GM23248 (cell line): ENCODE measurements around the gene RAD50. TPM values are rescaled to one million over a fixed set of nuclear protein-coding genes. Genes with fewer than 3 reads are reported as not detected.

ENCODE experiments used
- DNase-seq: peaks from one replicate; pipeline ENCODE4 v3.0.0-alpha.2; 2015
- H2AFZ ChIP-seq: fragments of 200-600 bp; sonication (generic); 2 replicates; pipeline ENCODE4 v1.6.1; 2016; ENCODE audit warnings: antibody characterized with exemption
- H3F3A ChIP-seq: fragments of 200-600 bp; sonication (generic); 2 replicates; pipeline ENCODE4 v1.6.1; 2016; ENCODE audit warnings: mild to moderate bottlenecking, antibody characterized with exemption, mixed run types; ENCODE audit not compliant: insufficient read depth
- H3K27ac ChIP-seq: fragments of 200-600 bp; sonication (generic); 2 replicates; pipeline ENCODE4 v1.5.1; 2016; ENCODE audit warnings: mild to moderate bottlenecking
- H3K27me3 ChIP-seq: fragments of 200-600 bp; sonication (generic); replicated peaks from 2 replicates; pipeline ENCODE4 v1.6.1; 2016; ENCODE audit warnings: mild to moderate bottlenecking; ENCODE audit not compliant: insufficient read depth
- H3K36me3 ChIP-seq: fragments of 200-600 bp; sonication (generic); 2 replicates; pipeline ENCODE4 v1.6.1; 2016; ENCODE audit warnings: low read depth, mild to moderate bottlenecking
- H3K4me1 ChIP-seq: fragments of 200-600 bp; sonication (generic); 2 replicates; pipeline ENCODE4 v1.6.1; 2016; ENCODE audit warnings: mild to moderate bottlenecking; ENCODE audit not compliant: insufficient read depth
- H3K4me2 ChIP-seq: fragments of 200-600 bp; sonication (generic); one replicate; pipeline ENCODE4 v1.6.1; 2016; ENCODE audit warnings: mild to moderate bottlenecking; ENCODE audit not compliant: unreplicated experiment
- H3K4me3 ChIP-seq: fragments of 200-600 bp; sonication (generic); 2 replicates; pipeline ENCODE4 v1.5.1; 2016; ENCODE audit warnings: mild to moderate bottlenecking
- H3K79me2 ChIP-seq: fragments of 200-600 bp; sonication (generic); 2 replicates; pipeline ENCODE4 v1.6.1; 2016; ENCODE audit warnings: mild to moderate bottlenecking; ENCODE audit not compliant: insufficient read depth
- H3K9ac ChIP-seq: fragments of 200-600 bp; sonication (generic); 2 replicates; pipeline ENCODE4 v1.6.1; 2016; ENCODE audit warnings: mild to moderate bottlenecking
- H3K9me2 ChIP-seq: fragments of 200-600 bp; sonication (generic); 2 replicates; pipeline ENCODE4 v1.6.1; 2016; ENCODE audit warnings: mixed run types, mild to moderate bottlenecking, moderate library complexity; ENCODE audit not compliant: insufficient read depth
- H3K9me3 ChIP-seq: fragments of 200-600 bp; sonication (generic); one replicate; pipeline ENCODE4 v1.6.1; 2017; ENCODE audit warnings: low read depth
- H4K20me1 ChIP-seq: fragments of 200-600 bp; sonication (generic); 2 replicates; pipeline ENCODE4 v1.6.0; 2016; ENCODE audit not compliant: insufficient read depth
- EZH2 ChIP-seq: fragments of 200-600 bp; sonication (generic); IDR thresholded peaks from 2 replicates; pipeline ENCODE4 v1.6.1; 2018; ENCODE audit warnings: antibody characterized with exemption, mild to moderate bottlenecking; ENCODE audit not compliant: insufficient read depth, poor library complexity, severe bottlenecking
- EZH2phosphoT487 ChIP-seq: fragments of 200-600 bp; sonication (generic); IDR thresholded peaks from 2 replicates; pipeline ENCODE4 v1.6.1; 2018; ENCODE audit warnings: antibody characterized with exemption, moderate library complexity, mild to moderate bottlenecking, low read depth; ENCODE audit not compliant: insufficient read depth
- in situ Hi-C: fragments of 300-500 bp; cut with MboI; formaldehyde crosslinking; loops from 2 replicates; pipeline ENCODE4 v1.15.0; 2020
- polyA plus RNA-seq: library from polyadenylated mRNA; unstranded; fragments of >200 nt; fragmentation: Nextera tagmentation; extraction: Ambion mirVana; gene quantifications from 2 replicates; pipeline ENCODE4 v1.2.1, GENCODE V29; 2016
- total RNA-seq: library from RNA; depleted of rRNA; stranded (reverse); fragments of >200 nt; shearing (Covaris generic); gene quantifications from 2 replicates; pipeline ENCODE4 v1.2.3, GENCODE V29; 2014; rRNA removed

Gene RAD50
- total and polyA plus RNA-seq, 2 experiments from 2014 or later, result 17.7 to 44.0 TPM

GRCh38 chr5:132692632-132692967 is 135.8 kb downstream of the RAD50 start:
- no peaks in the 10 kb centered on the region for H3K9me2 ChIP-seq
- no peak overlapping the region for H3K4me3 ChIP-seq
- H3K79me2 ChIP-seq, result no peaks in the 10 kb centered on the region
- H3K4me2 ChIP-seq, result no peak overlapping the region
- H3K9me3 ChIP-seq, result no peaks in the 10 kb centered on the region
- H4K20me1 ChIP-seq, result no peaks in the 10 kb centered on the region
- H3F3A ChIP-seq, result peaks cover 3% of the 10 kb centered on the region; the same call in 1 of the 2 replicates
- peak; percentile 57 for DNase-seq
- H3K36me3 ChIP-seq, result no peaks in the 10 kb centered on the region; the same call in 1 of the 2 replicates
- peaks cover 16% of the 10 kb centered on the region for H3K4me1 ChIP-seq
- in situ Hi-C loops, result no loop called here
- peak overlapping the region; percentile 22; the same call in 1 of the 2 replicates for H3K9ac ChIP-seq
- TF ChIP-seq EZH2phosphoT487, result no peak
- TF ChIP-seq EZH2, result no peak
- H3K27me3 ChIP-seq, result no peaks in the 10 kb centered on the region
- H2AFZ ChIP-seq, result 0 out of 2 replicates have a peak overlapping the region, but pooled peaks have one; percentile 42
- peak overlapping the region; percentile 51 for H3K27ac ChIP-seq

Other genes starting within 250 kb of the RAD50 start
- gene SLC22A5, start 187.3 kb upstream of the RAD50 start, total RNA-seq, result 1.9 and 3.0 TPM in 2 replicates
- gene SLC22A5, start 187.3 kb upstream of the RAD50 start, polyA plus RNA-seq, result 1.7 and 2.4 TPM in 2 replicates
- 6.2 and 10.4 TPM in 2 replicates for gene IRF1, start 66.2 kb upstream of the RAD50 start, total RNA-seq
- gene IRF1, start 66.2 kb upstream of the RAD50 start, polyA plus RNA-seq, result 21.7 and 22.2 TPM in 2 replicates
- gene IL5, start 13.5 kb upstream of the RAD50 start, total RNA-seq, result not detected in 2 replicates
- not detected in 2 replicates for gene IL5, start 13.5 kb upstream of the RAD50 start, polyA plus RNA-seq
- gene IL13, start 101.2 kb downstream of the RAD50 start, total RNA-seq, result not detected in 2 replicates
- not detected in 2 replicates for gene IL13, start 101.2 kb downstream of the RAD50 start, polyA plus RNA-seq
- gene IL4, start 117.0 kb downstream of the RAD50 start, total RNA-seq, result not detected in 2 replicates
- gene IL4, start 117.0 kb downstream of the RAD50 start, polyA plus RNA-seq, result 0.34 TPM in 1 of 2 replicates, not detected in the other
- gene KIF3A, start 180.6 kb downstream of the RAD50 start, total RNA-seq, result 6.8 TPM in 2 replicates
- gene KIF3A, start 180.6 kb downstream of the RAD50 start, polyA plus RNA-seq, result 13.9 and 18.8 TPM in 2 replicates
- gene CCNI2, start 190.4 kb downstream of the RAD50 start, total RNA-seq, result not detected in 2 replicates
- gene CCNI2, start 190.4 kb downstream of the RAD50 start, polyA plus RNA-seq, result 0.51 and 0.73 TPM in 2 replicates
- 36.5 and 41.9 TPM in 2 replicates for gene SEPTIN8, start 220.3 kb downstream of the RAD50 start, total RNA-seq
- gene SEPTIN8, start 220.3 kb downstream of the RAD50 start, polyA plus RNA-seq, result 26.9 and 28.8 TPM in 2 replicates